ENCODE results near the gene VEPH1. TPM values are rescaled to one million over a fixed set of nuclear protein-coding genes. Genes with fewer than 3 reads are reported as not detected.

The VEPH1 gene
- total RNA-seq, 2 donors from 2014 or later: not detected

GRCh38 chr3:157418104-157418503, 85.1 kb downstream of the VEPH1 start:
- Mint-ChIP-seq H3K9me3 (peaks cover 11% of the 10 kb centered on the region), H3K27ac (no peak overlapping the region), H3K4me1 (ENCODE audit: low read depth in 2 of 2) (no peaks in the 10 kb centered on the region), H3K4me3 (no peak overlapping the region), H3K36me3 (no peaks in the 10 kb centered on the region), H3K27me3 (peaks cover 0 to 12% of the 10 kb centered on the region in 2 donors)
- no peak for DNase-seq (ENCODE audit: low spot score)
- ATAC-seq: no peak

- Mint-ChIP-seq H3K4me3 (no peak overlapping the region), H3K36me3 (no peaks in the 10 kb centered on the region), H3K9me3 (peaks cover 7% of the 10 kb centered on the region), H3K27ac (no peak overlapping the region), H3K4me1 (ENCODE audit: low read depth in 2 of 2) (no peaks in the 10 kb centered on the region), H3K27me3 (peaks cover 0 to 12% of the 10 kb centered on the region in 2 donors)
- no peak for DNase-seq (ENCODE audit: low spot score)
- no peak for ATAC-seq
These were observed 86.0 kb downstream of the VEPH1 start for GRCh38 chr3:157417247-157417646.

GRCh38 chr3:157416347-157417087, 86.7 kb downstream of the VEPH1 start:
- Mint-ChIP-seq H3K4me3 (no peak overlapping the region), H3K36me3 (no peaks in the 10 kb centered on the region), H3K27me3 (peaks cover 0 to 12% of the 10 kb centered on the region in 2 donors), H3K27ac (no peak overlapping the region), H3K4me1 (ENCODE audit: low read depth in 2 of 2) (no peaks in the 10 kb centered on the region), H3K9me3 (peaks cover 7% of the 10 kb centered on the region)
- DNase-seq (ENCODE audit: low spot score) (no peak), ATAC-seq (no peak)

- H3K27me3 Mint-ChIP-seq: peaks cover 0 to 12% of the 10 kb centered on the region in 2 donors
- ATAC-seq (no peak), DNase-seq (ENCODE audit: low spot score) (no peak)
- H3K4me1 Mint-ChIP-seq (ENCODE audit: low read depth in 2 of 2): no peaks in the 10 kb centered on the region
- H3K4me3 Mint-ChIP-seq: no peak overlapping the region
- no peaks in the 10 kb centered on the region for H3K36me3 Mint-ChIP-seq
- H3K9me3 Mint-ChIP-seq: peaks cover 7% of the 10 kb centered on the region
- H3K27ac Mint-ChIP-seq: no peak overlapping the region
These were observed 88.4 kb downstream of the VEPH1 start for GRCh38 chr3:157414861-157415260.

GRCh38 chr3:157412323-157412855, 90.8 kb downstream of the VEPH1 start:
- Mint-ChIP-seq H3K4me3 (no peak overlapping the region), H3K9me3 (peaks cover 4% of the 10 kb centered on the region), H3K27ac (no peak overlapping the region), H3K4me1 (ENCODE audit: low read depth in 2 of 2) (no peaks in the 10 kb centered on the region), H3K36me3 (no peaks in the 10 kb centered on the region), H3K27me3 (peaks cover 0 to 12% of the 10 kb centered on the region in 2 donors)
- DNase-seq (ENCODE audit: low spot score) (no peak), ATAC-seq (no peak)

GRCh38 chr3:157410945-157411344, 92.3 kb downstream of the VEPH1 start:
- H3K36me3 Mint-ChIP-seq: no peaks in the 10 kb centered on the region
- H3K4me3 Mint-ChIP-seq: no peak overlapping the region
- no peak for DNase-seq (ENCODE audit: low spot score)
- H3K4me1 Mint-ChIP-seq (ENCODE audit: low read depth in 2 of 2): no peaks in the 10 kb centered on the region
- ATAC-seq: no peak
- H3K9me3 Mint-ChIP-seq: peaks cover 3% of the 10 kb centered on the region
- H3K27me3 Mint-ChIP-seq: peaks cover 0 to 12% of the 10 kb centered on the region in 2 donors
- H3K27ac Mint-ChIP-seq: no peak overlapping the region

GRCh38 chr3:157409516-157409915, 93.7 kb downstream of the VEPH1 start:
- DNase-seq (ENCODE audit: low spot score) (no peak), ATAC-seq (no peak)
- no peaks in the 10 kb centered on the region for H3K36me3 Mint-ChIP-seq
- no peak overlapping the region for H3K4me3 Mint-ChIP-seq
- H3K4me1 Mint-ChIP-seq (ENCODE audit: low read depth in 2 of 2): no peaks in the 10 kb centered on the region
- no peak overlapping the region for H3K27ac Mint-ChIP-seq
- peaks cover 3 to 8% of the 10 kb centered on the region in 2 donors for H3K27me3 Mint-ChIP-seq
- H3K9me3 Mint-ChIP-seq: peaks cover 4% of the 10 kb centered on the region

GRCh38 chr3:157408499-157409149, 94.6 kb downstream of the VEPH1 start:
- peaks cover 3 to 8% of the 10 kb centered on the region in 2 donors for H3K27me3 Mint-ChIP-seq
- ATAC-seq (no peak), DNase-seq (ENCODE audit: low spot score) (no peak)
- H3K9me3 Mint-ChIP-seq: peaks cover 4% of the 10 kb centered on the region
- H3K4me1 Mint-ChIP-seq (ENCODE audit: low read depth in 2 of 2): no peaks in the 10 kb centered on the region
- H3K27ac Mint-ChIP-seq: no peak overlapping the region
- no peaks in the 10 kb centered on the region for H3K36me3 Mint-ChIP-seq
- no peak overlapping the region for H3K4me3 Mint-ChIP-seq

GRCh38 chr3:157407769-157408168, 95.4 kb downstream of the VEPH1 start:
- DNase-seq (ENCODE audit: low spot score) (no peak), ATAC-seq (no peak)
- peaks cover 4% of the 10 kb centered on the region for H3K9me3 Mint-ChIP-seq
- peaks cover 3 to 8% of the 10 kb centered on the region in 2 donors for H3K27me3 Mint-ChIP-seq
- no peak overlapping the region for H3K27ac Mint-ChIP-seq
- H3K4me1 Mint-ChIP-seq (ENCODE audit: low read depth in 2 of 2): no peaks in the 10 kb centered on the region
- H3K4me3 Mint-ChIP-seq: no peak overlapping the region
- no peaks in the 10 kb centered on the region for H3K36me3 Mint-ChIP-seq

- DNase-seq (ENCODE audit: low spot score): no peak
- Mint-ChIP-seq H3K4me1 (ENCODE audit: low read depth in 2 of 2) (no peaks in the 10 kb centered on the region), H3K36me3 (no peaks in the 10 kb centered on the region), H3K9me3 (peaks cover 9% of the 10 kb centered on the region), H3K4me3 (no peak overlapping the region), H3K27me3 (peaks cover 5 to 8% of the 10 kb centered on the region in 2 donors), H3K27ac (no peak overlapping the region)
- ATAC-seq: no peak
These were observed 96.8 kb downstream of the VEPH1 start for GRCh38 chr3:157406394-157406793.

- ATAC-seq (no peak), DNase-seq (ENCODE audit: low spot score) (no peak)
- Mint-ChIP-seq H3K27ac (no peak overlapping the region), H3K9me3 (peaks cover 9% of the 10 kb centered on the region), H3K27me3 (peaks cover 5 to 8% of the 10 kb centered on the region in 2 donors), H3K36me3 (no peaks in the 10 kb centered on the region), H3K4me3 (no peak overlapping the region), H3K4me1 (ENCODE audit: low read depth in 2 of 2) (no peaks in the 10 kb centered on the region)
These were observed 97.8 kb downstream of the VEPH1 start for GRCh38 chr3:157405457-157405856.

- peaks cover 9% of the 10 kb centered on the region for H3K9me3 Mint-ChIP-seq
- no peaks in the 10 kb centered on the region for H3K36me3 Mint-ChIP-seq
- no peak overlapping the region for H3K27ac Mint-ChIP-seq
- no peaks in the 10 kb centered on the region for H3K4me1 Mint-ChIP-seq (ENCODE audit: low read depth in 2 of 2)
- H3K4me3 Mint-ChIP-seq: no peak overlapping the region
- ATAC-seq (no peak), DNase-seq (ENCODE audit: low spot score) (no peak)
- H3K27me3 Mint-ChIP-seq: peaks cover 5 to 8% of the 10 kb centered on the region in 2 donors
These were observed 98.8 kb downstream of the VEPH1 start for GRCh38 chr3:157404381-157404780.

GRCh38 chr3:157398598-157398997, 104.6 kb downstream of the VEPH1 start:
- Mint-ChIP-seq H3K9me3 (peaks cover 9% of the 10 kb centered on the region), H3K36me3 (no peaks in the 10 kb centered on the region), H3K4me1 (ENCODE audit: low read depth in 2 of 2) (no peaks in the 10 kb centered on the region), H3K27ac (no peak overlapping the region), H3K27me3 (peaks cover 3 to 6% of the 10 kb centered on the region in 2 donors), H3K4me3 (no peak overlapping the region)
- no peak for ATAC-seq
- DNase-seq (ENCODE audit: low spot score): no peak

- no peak overlapping the region for H3K4me3 Mint-ChIP-seq
These were observed 108.8 kb downstream of the VEPH1 start for GRCh38 chr3:157394411-157394810.

More at GRCh38 chr3:157394411-157394810, 108.8 kb downstream of the VEPH1 start:
- peaks cover 0 to 6% of the 10 kb centered on the region in 2 donors for H3K27me3 Mint-ChIP-seq
- no peaks in the 10 kb centered on the region for H3K4me1 Mint-ChIP-seq (ENCODE audit: low read depth in 2 of 2)
- DNase-seq (ENCODE audit: low spot score): no peak
- H3K27ac Mint-ChIP-seq: no peak overlapping the region
- peaks cover 7% of the 10 kb centered on the region for H3K9me3 Mint-ChIP-seq
- ATAC-seq: no peak
- no peaks in the 10 kb centered on the region for H3K36me3 Mint-ChIP-seq

Measured in natural killer cell treated with Interleukin-12 subunit alpha and Interleukin-12 subunit beta and Interleukin-15 and Interleukin-18, amount 100 ng/mL, for 72 hours (primary cell).